Right lobe of liver (tissue), 4 donors: Measurements from ENCODE around the gene CAPZB.

Experiments used
- CTCF ChIP-seq, 4 donors: fragments of 200-600 bp in 3 of 4; fragments of 450-650 bp in 1 of 4; IDR thresholded peaks; one replicate each; pipeline versions ENCODE4 v1.5.1 to v1.8.0; 2016 to 2022; ENCODE audit warnings: antibody characterized with exemption in 4 of 4, mild to moderate bottlenecking in 2 of 4
- POLR2A ChIP-seq: fragments of 450-650 bp; IDR thresholded peaks from one replicate; pipeline ENCODE4 v1.6.1; 2017; ENCODE audit warnings: antibody characterized with exemption, mild to moderate bottlenecking
- donor health status: DM: no; HTN: no; CAD: no.
- donor health status: DM: no; HTN: no; CAD: no.
- donor health status: DM: no; HTN: yes; CAD: no.

GRCh38 chr1:19344831-19345230, 140.5 kb downstream of the CAPZB start:
- TF ChIP-seq POLR2A, result no peak
- TF ChIP-seq CTCF (IDR thresholded peaks at IDR 0.05), result no peak
